ENCODE results near the gene OR52H1.

GRCh38 chr11:5580577-5580976, 32.2 kb upstream of the OR52H1 start, which contains the start of gene OR52B6:
- TF ChIP-seq CTCF (conservative IDR thresholded peaks at IDR 0.05; ENCODE audit: low read depth, low read length) (no peak), EZH2 (IDR thresholded peaks at IDR 0.05; ENCODE audit: borderline replicate concordance, low read depth, low read length, poor library complexity, severe bottlenecking) (no peak)
